IPS DF 4.7 (cell line): ENCODE data around the gene UBXN6.

Experiments
- DNase-seq: peaks from one replicate; pipeline ENCODE4 v3.0.0-alpha.2; 2013; ENCODE audit warnings: low spot score; ENCODE audit errors: extremely low read depth

The UBXN6 gene

DNA sequence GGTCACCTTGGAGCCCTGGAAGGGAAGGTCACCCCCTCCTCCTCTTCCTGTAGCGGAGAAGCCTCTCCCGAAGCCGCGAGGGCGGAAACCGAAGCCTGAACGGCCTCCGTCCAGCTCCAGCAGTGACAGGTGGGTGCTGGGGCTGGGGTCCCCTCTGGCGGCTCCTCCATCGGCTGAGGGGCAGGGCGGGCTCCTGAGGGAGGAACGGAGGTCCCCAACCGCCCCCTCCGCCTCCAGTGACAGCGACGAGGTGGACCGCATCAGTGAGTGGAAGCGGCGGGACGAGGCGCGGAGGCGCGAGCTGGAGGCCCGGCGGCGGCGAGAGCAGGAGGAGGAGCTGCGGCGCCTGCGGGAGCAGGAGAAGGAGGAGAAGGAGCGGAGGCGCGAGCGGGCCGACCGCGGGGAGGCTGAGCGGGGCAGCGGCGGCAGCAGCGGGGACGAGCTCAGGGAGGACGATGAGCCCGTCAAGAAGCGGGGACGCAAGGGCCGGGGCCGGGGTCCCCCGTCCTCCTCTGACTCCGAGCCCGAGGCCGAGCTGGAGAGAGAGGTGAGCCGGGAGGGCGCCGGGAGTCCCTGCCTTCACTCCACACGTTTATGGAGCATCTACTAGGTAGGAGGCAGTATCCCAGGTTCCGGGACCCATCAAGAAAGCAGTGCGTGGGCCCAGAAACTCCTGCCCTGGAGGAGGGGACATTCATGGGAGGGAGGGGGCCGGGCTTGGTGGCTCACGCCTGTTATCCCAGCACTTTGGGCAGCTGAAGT lies 36.5 kb upstream of the UBXN6 start:
- DNase-seq, result no peak

DNA sequence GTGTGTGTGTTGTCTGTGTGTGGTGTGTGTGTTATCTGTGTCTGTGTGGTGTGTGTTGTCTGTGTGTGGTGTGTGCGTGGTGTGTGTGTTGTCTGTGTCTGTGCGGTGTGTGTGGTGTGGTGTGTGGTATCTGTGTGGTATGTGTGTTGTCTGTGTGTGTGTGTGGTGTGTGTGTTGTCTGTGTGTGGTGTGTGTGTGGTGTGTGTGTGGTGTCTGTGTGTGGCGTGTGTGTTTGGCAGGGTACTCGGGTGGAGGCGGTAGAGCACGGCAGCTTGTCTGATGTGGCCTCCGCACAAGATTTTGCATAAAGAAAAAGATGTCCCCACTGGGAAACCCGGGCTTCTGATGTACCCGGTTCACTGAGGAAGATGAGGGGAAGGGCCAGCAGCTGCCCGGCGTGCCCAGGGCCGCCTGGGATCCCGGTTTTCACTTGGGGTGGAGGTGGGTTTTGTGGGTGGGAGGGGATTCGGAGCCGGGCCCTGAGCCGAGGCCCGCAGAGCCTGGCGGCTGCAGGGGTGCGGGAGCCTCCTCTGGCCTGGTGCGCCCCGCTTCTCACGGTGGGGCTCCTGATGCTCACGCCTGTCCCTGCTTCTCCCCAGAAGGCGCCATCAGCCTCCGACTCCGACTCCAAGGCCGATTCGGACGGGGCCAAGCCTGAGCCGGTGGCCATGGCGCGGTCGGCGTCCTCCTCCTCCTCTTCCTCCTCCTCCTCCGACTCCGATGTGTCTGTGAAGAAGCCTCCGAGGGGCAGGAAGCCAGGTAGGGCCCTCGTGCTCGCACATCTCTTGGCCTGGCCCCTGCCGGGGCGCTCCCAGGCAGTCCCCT lies 35.7 kb upstream of the UBXN6 start:
- no peak for DNase-seq

DNA sequence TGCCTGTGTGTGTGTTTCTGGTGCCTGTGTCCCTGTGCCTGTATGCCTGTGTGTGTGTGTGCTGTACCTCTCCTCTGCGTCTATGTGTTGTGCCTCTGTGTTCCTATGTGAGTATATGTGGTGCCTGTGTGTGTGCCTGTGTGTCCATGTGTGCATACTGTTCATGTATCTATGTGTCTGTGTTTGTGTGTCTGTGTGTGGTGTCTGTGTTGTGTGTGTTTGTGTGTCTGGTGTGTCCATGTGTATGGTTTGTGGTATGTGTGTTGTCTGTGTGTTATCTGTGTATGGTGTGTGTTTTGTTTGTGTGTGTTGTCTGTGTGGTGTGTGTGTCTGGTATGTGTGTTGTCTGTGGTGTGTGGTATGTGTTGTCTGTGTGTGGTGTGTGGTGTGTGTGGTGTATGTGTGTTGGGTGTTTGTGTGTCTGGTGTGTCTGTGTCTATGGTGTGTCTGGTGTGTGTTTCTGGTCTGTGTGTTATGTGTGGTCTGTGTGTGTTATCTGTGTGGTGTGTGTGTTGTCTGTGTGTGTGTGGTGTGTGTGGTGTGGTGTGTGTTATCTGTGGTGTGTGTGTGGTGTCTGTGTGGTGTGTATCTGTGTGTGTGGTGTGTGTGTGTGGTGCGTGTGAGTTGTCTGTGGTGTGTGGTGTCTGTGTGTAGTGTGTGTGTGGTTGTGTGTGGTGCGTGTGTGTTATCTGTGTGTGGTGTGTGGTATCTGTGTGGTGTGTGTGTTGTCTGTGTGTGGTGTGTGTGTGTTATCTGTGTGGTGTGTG lies 34.9 kb upstream of the UBXN6 start:
- DNase-seq, result no peak

DNA sequence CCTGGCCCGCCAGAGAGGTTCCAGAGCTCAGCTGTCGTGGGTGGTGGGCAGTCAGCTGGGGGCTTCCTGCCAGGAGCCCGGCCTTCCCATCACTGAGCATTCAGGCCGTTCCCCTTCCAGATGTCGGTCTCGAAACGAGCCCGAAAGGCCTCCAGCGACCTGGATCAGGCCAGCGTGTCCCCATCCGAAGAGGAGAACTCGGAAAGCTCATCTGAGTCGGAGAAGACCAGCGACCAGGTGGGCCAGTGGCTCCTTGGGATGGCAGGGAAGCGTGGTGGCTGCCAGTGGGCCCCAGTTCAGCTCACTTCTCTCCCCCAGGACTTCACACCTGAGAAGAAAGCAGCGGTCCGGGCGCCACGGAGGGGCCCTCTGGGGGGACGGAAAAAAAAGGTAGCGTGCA lies 33.9 kb upstream of the UBXN6 start:
- DNase-seq, result no peak

DNA sequence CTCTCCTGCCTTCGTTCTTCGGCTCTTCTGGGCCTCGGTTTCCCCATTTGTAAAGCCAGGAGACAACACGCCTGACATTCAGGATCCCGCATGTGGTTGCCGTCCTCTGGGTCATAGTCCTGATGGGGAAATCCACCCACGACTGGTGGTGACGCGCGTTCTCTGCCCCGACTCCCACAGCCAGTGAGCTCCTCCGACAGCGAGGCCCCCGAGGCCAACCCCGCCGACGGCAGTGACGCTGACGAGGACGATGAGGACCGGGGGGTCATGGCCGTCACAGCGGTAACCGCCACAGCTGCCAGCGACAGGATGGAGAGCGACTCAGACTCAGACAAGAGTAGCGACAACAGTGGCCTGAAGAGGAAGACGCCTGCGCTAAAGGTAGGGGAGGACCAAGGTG lies 30.9 kb upstream of the UBXN6 start:
- no peak for DNase-seq

DNA sequence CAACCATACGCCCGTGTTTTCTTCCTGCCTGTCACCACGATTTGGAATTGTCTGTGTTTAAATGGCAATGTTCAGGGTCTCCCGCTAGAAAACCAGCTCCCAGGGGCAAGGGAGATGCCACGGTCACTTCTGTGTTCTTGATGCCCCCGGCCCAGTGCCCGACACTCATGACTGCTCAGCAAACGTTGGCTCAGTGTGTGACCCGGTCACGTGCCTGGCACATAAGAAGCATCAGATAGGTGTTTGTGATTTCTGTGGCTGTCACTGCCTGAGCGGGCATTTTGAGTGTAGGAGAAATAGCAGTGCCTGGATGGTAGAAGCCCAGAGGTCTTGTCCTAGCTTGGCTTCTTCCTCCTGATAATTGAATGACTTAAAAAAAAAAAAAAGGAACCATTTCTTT lies 30.0 kb upstream of the UBXN6 start:
- no peak for DNase-seq

DNA sequence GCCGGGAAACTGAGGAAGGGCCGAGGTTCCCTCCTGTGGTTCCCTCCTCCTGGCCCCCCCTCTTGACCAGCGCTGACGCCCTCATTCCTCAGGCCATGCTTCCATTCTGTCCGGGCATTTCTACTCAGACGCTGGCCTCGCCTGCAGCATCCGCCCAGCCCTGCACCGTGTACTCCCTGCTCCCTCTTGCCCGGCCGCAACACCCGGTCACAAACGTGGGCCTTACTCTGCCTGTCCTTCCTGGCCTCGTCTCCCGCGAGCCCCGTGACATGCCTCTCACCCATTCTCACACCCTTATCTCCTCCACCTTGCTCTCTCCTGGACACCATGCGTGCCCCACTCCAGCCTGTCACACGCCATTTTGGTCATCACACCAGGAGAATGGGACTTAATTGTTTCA lies 25.8 kb upstream of the UBXN6 start:
- no peak for DNase-seq

DNA sequence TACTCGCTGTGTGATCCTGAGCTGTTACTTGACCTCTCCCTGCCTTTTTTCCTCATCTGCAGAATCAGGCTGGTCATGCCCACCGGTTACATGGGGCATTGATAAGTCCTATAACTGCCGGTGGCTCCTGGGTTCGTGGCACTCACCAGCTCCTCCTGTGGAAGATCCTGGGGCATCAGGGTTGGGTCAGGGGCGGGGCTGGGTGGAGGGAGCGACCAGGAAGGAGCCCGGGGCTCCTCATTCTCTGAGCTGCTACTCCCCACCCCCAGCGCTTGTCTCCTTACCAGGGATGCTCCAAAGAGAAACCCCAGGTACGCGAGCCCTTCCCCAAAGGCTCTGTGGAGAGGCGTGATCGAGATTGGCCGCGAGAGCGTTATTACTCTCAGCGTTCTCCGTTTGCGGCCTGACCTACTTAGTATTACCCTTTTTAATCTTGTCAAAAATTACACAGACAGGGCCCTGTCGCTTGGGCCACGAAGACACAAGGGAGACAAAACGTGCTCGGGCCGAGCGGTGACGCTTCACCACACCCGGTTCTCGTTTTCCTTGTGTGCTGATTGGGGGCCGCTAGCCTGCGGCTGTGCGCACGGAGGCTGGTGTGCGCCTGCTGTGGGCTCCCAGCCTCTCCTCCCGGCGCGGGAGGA lies 25.2 kb upstream of the UBXN6 start:
- DNase-seq, result no peak

DNA sequence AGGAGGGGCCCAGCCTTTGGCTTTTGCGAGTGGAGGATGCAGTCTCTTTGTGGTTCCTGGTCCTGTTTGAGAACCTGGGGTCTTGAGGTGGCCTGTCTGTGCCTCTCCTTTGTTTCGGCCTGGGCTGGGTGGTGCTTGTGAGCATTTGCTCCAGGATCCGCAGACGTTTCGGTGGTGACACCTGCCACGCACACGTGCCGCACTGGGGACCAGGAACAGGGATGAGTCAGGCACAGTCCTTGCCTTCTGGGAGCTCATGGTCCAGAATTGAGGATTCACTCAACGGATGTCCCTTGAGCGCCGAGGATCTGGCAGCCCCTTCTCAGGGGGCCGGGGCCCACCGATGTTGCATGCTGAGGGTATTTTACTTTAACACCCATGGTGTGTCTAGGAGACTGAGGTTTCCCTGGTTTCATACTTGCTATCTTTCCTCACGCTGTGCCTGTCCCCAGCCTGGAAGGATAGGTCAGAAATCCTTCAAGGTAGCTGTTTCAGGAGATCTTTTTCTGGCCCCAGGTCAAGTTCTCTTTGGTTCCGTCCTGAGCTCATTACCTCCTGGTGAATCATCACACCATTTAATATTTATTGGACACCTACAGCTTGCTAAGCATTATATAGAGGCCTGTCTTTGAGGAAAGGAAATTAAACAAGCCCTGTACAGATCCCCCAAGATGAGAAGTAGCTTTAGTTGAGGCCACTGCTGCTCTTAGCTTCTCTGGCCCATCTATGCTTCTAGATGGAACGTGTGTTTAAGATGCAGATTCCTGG lies 19.6 kb upstream of the UBXN6 start:
- DNase-seq, result no peak

DNA sequence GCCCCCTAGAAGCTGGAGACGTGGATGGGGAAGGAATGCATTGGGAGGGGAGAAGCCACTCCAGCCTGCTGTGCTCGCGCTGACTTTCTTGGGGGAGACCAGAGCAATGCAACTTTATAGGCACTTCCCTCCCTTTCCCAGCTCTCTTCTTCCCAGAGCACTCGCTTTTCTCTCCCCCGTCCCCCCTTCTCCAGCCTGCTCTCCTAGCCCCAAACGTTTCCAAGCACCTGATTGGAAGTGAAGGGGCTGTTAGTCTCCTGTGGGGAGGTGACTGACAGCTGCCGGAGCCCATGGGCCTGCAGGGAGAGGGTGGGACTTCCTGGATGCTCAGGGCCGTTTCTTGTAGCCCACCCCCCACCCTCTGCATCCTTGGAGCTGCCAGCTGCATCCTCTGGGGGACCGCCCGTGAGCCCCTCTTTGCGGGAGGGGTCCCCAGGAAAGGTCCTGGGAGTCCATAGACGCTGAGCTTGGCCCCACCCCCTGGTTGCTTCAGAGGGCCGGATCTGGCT lies 17.0 kb upstream of the UBXN6 start:
- DNase-seq, result peak; percentile 56

DNA sequence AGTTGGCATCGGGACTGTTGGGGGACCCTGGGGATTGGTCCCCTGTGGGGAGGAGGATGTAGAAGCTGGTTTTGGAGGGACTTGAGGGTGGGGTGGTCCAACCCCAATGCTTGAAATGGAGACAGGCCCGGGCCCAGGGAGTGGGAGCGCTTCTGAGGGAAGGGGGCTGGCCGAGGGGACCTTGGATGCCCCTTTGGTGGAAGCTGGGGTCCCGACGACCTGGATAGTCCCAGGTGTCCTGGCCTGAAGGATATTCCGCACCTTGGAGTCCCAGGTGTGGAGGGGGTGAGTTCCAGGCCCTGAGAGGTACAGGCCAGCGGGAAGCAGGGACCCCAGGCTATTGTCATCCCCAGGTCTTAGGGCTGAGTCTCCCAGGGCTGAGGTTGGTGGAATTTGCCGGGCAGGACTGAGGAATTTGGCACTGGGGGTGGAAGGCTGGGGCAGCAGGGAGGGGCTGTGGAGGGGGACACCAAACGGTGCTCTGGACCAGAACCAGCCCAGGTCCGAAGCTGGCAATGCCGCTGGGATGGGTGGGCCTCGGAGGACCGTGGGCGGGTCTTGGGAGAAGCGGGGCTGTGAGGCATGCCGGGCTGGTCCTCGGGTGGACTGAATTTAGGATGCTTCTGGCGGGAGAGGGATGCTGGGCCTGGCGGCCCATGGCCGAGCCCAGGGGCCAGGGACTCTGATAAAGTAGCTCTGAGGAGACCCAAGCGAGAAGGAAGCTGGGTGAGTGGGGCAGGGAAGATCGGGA lies 16.3 kb upstream of the UBXN6 start:
- no peak for DNase-seq

DNA sequence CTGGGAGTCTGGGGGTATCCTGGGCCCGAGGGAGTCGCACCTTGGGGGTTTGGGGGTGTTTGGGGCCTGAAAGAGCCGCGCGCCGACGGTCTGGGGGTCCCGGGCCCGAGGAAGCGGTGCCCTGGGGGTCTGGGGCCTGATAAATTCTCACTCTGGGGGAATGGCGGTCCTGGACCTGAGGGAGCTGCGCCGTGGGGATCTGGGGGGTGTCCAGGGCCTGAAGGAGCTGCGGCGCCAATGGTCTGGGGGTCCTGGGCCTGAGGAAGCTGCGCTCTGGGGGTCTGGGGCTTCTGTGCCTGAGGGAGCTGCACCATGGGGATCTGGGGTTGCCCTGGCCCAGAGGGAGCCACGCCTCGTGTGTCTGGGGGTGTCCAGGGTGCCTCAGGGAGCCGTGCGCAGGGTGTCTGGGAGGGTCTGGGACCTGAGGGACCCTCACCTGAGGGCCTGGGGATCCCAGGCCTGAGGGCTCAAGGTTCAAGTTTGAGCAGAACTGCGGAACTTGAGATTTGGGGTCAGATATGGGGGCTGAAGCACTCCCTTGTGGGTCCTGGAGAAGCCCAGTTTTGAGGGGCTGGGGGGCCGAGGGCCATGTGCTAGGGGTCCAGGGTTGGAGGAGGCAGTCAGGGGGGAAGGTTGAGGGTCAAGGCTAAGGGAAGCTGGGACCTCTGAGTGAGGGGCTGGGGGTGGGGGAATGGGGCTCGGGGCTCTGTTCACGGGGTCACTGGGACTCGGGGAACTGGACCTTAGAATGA lies 15.6 kb upstream of the UBXN6 start:
- DNase-seq, result no peak

DNA sequence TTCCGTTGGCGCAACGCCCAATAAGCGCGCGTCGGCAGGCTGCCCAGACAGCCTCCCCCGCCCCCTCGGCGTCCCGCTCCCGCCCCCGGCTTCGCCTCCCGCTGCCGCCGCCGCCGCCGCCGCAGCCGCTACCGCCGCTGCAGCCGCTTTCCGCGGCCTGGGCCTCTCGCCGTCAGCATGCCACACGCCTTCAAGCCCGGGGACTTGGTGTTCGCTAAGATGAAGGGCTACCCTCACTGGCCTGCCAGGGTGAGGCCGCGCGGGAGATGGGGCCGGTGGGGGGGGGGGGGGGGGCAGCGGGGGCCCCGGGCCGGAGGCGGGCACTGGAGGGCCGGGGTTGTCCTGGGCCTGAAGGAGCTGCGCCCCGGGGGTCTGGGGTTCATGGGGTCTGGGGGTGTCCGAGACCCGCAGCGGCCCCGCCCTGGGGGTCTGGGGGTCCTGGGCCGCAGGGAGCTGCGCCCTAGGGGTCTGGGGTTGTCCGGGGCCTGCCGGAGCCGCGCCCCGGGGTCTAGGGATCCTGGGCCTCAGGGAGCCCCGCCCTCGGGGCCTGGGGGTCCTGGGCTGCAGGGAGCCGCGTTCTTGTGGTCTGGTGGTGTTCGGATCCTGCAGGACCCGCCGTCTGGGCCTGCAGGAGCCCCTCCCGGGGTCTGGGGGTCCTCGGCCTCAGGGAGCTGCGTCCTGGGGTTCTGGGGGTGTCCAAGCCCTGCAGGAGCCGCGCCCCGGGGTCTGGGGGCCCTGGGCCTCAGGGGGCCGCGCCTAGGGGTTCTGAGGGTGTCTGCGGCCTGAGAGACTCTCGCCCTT lies 14.8 kb upstream of the UBXN6 start, which contains the start of gene HDGFL2:
Gene HDGFL2 (plus strand): TSS at position 124 of the 801 bp plus-strand sequence. CDS start 54 bp downstream, at position 178.
- no peak for DNase-seq

DNA sequence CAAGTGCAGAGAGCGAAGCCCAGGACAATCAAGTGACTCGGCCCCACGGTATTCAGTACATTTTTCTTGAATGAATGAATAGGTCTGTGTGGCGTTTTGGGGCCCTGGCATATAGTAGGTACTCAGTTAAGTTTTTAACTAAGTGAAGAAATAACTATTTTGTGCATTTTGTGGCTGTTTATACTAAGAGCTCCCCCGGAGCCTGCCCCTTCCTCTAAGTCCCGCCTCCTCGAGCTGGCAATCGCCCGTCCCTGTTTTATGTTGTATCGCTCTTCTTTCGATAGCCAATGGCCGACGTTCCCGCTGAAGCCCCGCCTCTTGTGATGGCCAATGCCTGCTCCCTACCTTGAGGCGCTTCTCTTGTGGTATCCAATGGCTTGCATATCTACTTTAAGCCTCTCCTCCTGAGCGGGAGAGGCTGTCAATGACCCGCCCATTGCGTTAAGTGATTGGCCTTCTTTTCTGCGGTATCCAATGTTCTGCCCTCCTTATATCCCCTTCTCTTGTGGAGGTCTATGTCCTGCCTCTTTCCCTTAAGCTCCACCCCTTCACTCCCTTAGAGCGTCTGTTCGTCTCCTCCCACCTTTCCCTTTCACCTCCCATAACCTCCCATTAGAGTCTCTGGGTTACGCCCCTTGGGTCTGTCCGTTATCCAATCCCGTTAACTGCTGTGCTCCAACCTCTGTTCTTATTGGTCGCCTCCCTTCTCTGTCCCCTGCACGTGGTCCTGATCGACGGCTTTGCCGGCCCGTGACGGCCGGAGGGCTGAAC lies 14.0 kb upstream of the UBXN6 start:
- peak; percentile 100 for DNase-seq

DNA sequence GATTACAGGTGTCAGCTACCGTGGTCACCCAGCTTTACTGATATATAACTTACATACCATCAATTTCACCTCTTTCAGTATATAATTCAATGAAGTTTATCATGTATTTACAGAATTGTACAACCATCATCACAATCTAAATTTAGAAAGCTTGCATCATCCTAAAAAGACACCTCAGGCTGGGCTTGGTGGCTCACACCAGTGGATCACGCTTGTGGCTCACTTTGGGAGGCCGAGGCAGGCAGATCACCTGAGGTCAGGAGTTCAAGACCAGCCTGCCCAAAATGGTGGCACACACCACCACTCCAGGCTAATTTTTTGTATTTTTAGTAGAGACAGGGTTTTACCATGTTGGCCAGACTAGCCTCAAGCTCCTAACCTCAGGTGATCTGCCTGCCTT lies 10.2 kb upstream of the UBXN6 start:
- DNase-seq, result no peak

DNA sequence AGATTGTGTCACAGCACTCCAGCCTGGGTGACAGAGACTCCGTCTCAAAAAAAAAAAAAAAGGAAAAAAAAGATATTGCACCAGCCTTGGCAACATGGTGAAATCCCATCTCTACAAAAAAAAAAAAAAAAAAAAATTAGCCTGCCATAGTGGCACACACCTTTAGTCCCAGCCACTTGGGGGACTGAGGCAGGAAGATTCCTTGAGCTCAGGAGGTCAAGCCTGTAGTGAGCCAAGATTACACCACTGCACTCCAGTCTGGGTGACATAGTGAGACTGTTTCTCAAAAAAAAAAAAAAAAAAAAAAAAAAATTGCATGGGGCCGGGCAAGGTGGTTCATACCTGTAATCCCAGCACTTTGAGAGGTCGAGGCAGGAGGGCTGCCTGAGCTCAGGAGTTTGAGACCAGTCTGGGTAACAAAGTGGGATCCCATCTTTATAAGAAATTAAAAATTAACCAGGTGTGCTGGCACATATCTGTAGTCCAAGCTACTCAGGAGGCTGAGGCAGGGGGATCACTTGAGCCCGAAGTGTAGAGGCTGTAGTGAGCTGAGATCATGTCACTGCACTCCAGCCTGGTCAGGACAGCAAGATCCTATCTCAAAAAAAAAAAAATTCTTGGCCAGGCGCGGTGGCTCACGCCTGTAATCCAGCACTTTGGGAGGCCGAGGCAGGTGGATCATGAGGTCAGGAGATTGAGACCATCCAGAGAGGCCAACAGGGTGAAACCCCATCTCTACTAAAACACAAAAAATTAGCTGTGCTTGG lies 7.4 kb upstream of the UBXN6 start:
- DNase-seq, result no peak
